Spleen (tissue), 11 donors: Measurements from ENCODE around the gene KDELR1. TPM values are rescaled to one million over a fixed set of nuclear protein-coding genes. Genes with fewer than 3 reads are reported as not detected.
"Not testable (repeated sequence)": the region's sequence is repeated elsewhere in the genome, so short reads cannot be mapped to it uniquely, and the experiment has no call there.

ENCODE experiments used
- DNase-seq: peaks from one replicate; pipeline ENCODE4 v3.0.0-alpha.2; 2020
- H3K27ac ChIP-seq, 8 donors: fragments of 200-600 bp; sonication (generic) in 7 of 8; 1 replicate in 4 of 8; 2 replicates in 4 of 8; pipeline versions ENCODE4 v1.5.0 to v1.8.0; 2016 to 2021; ENCODE audit warnings: inconsistent platforms in 4 of 8, mild to moderate bottlenecking in 4 of 8, moderate library complexity in 1 of 8
- H3K27me3 ChIP-seq, 7 donors: fragments of 200-600 bp; sonication (generic) in 6 of 7; replicated peaks in 1 of 7; 1 replicate in 4 of 7; 2 replicates in 3 of 7; pipeline versions ENCODE4 v1.5.0 to v1.8.0; 2016 to 2021; ENCODE audit warnings: inconsistent platforms in 3 of 7, mild to moderate bottlenecking in 1 of 7
- H3K36me3 ChIP-seq, 6 donors: fragments of 200-600 bp; sonication (generic) in 5 of 6; 1 replicate in 4 of 6; 2 replicates in 2 of 6; pipeline versions ENCODE4 v1.5.0 to v1.8.0; 2016 to 2021; ENCODE audit warnings: inconsistent platforms in 2 of 6
- H3K4me1 ChIP-seq, 6 donors: fragments of 200-600 bp; sonication (generic) in 5 of 6; 1 replicate in 3 of 6; 2 replicates in 3 of 6; pipeline versions ENCODE4 v1.5.0 to v1.8.0; 2016 to 2021; ENCODE audit warnings: inconsistent platforms in 3 of 6
- H3K4me3 ChIP-seq, 8 donors: fragments of 200-600 bp; sonication (generic) in 7 of 8; 1 replicate in 4 of 8; 2 replicates in 4 of 8; pipeline versions ENCODE4 v1.5.0 to v1.8.0; 2016 to 2021; ENCODE audit warnings: inconsistent platforms in 4 of 8, mild to moderate bottlenecking in 4 of 8, moderate library complexity in 2 of 8
- H3K9me3 ChIP-seq, 8 donors: fragments of 200-600 bp; sonication (generic) in 7 of 8; 1 replicate in 4 of 8; 2 replicates in 4 of 8; pipeline versions ENCODE4 v1.5.0 to v1.8.0; 2016 to 2021; ENCODE audit warnings: inconsistent platforms in 4 of 8
- POLR2A ChIP-seq, 3 donors: fragments of 450-650 bp; IDR thresholded peaks; one replicate each; pipeline ENCODE4 v1.5.1; 2017; ENCODE audit warnings: antibody characterized with exemption in 3 of 3, mild to moderate bottlenecking in 1 of 3
- POLR2AphosphoS5 ChIP-seq, 3 donors: sonication (generic); formaldehyde crosslinking; IDR thresholded peaks; one replicate each; pipeline ENCODE4 v1.5.1; 2017; ENCODE audit warnings: antibody characterized with exemption in 3 of 3
- WGBS, 5 donors: extraction: QIAGEN DNeasy Blood & Tissue Kit in 3 of 5; methylation state at CpG; one replicate each; pipeline versions ENCODE4 v1.1.5 to v1.1.7; 2013 to 2018; 5-methylcytosine and 5-hydroxymethylcytosine counted together
- intact Hi-C: fragments of 100-400 bp; cut with DNase I; formaldehyde crosslinking; loops from one replicate; pipeline ENCODE4 v1.15.0; 2023; ENCODE audit warnings: low total_unique reads
- polyA plus RNA-seq, 3 donors: library from polyadenylated mRNA; stranded (reverse); fragments of 200-250 nt; gene quantifications; one replicate each; pipeline ENCODE4 v1.2.1, GENCODE V29; 2013
- total RNA-seq, 7 donors: library from RNA; depleted of rRNA in 3 of 7; stranded (reverse); fragments of >200 nt in 3 of 7; fragmentation: NEBNext Ultra II Directional in 4 of 7; extraction: Animal tissue kit (Norgen Biotek cat#: 25700) in 4 of 7; gene quantifications; one replicate each; pipeline versions ENCODE4 v1.1.0 to v1.2.1, GENCODE V29; 2016 to 2021
- TF ChIP-seq, protein P1 (sequence below), 11 experiments: fragments of 200-600 bp in 7 of 11; fragments of 450-650 bp in 4 of 11; sonication (generic) in 4 of 11; IDR thresholded peaks in 8 of 11; conservative IDR thresholded peaks in 3 of 11; 1 replicate in 7 of 11; 2 replicates in 4 of 11; pipeline versions ENCODE4 v1.4.0 to v1.8.0; 2016 to 2021; ENCODE audit warnings: antibody characterized with exemption in 11 of 11, inconsistent platforms in 4 of 11, mild to moderate bottlenecking in 1 of 11
- donor health status: healthy with polysubstance abuse.
- donor health status: DM: no; HTN: no; CAD: no; lungs with moderate emphysema.
- donor health status: DM: no; HTN: no; CAD: no.
- donor health status: Bipolar disorder and iron deficiency.
- donor health status: healthy.
- donor health status: DM: no; HTN: no; CAD: no.
- donor health status: DM: yes; HTN: yes; CAD: no.

Gene KDELR1
- total and polyA plus RNA-seq, 10 donors: 36.2 to 95.9 (median 68.2) TPM

DNA sequence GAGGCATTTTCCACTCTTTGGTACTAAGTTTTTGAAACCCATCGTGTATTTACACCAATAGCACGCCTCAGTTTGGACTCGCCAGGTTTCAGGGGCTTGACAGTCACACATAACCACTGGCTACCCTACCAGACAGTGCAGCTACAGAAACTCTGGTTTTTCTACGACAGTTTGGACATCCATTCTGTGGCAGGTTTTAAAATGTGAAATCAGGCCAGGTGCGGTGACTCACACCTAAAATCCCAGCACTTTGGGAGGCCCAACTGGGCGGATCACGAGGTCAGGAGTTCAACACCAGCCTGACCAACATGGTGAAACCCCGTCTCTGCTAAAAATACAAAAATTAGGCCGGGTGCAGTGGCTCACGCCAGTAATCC, 13.2 kb downstream of the KDELR1 start:
- WGBS, 5 donors: 89 to 93% (median 90%) methylated on average over 10 of the region's 10 CpGs
- Histone ChIP-seq H3K4me1 (peaks cover 0 to 5% (median 0%) of the 10 kb centered on the region in 6 donors), H3K36me3 (peaks cover 0 to 35% (median 16%) of the 10 kb centered on the region in 6 donors), H3K27ac (no peak overlapping the region), H3K27me3 (no peaks in the 10 kb centered on the region), H3K9me3 (no peaks in the 10 kb centered on the region), H3K4me3 (no peak overlapping the region)
- TF ChIP-seq POLR2AphosphoS5 (IDR thresholded peaks at IDR 0.05) (no peak), POLR2A (IDR thresholded peaks at IDR 0.05) (no peak)
- TF ChIP-seq, protein P1, sequence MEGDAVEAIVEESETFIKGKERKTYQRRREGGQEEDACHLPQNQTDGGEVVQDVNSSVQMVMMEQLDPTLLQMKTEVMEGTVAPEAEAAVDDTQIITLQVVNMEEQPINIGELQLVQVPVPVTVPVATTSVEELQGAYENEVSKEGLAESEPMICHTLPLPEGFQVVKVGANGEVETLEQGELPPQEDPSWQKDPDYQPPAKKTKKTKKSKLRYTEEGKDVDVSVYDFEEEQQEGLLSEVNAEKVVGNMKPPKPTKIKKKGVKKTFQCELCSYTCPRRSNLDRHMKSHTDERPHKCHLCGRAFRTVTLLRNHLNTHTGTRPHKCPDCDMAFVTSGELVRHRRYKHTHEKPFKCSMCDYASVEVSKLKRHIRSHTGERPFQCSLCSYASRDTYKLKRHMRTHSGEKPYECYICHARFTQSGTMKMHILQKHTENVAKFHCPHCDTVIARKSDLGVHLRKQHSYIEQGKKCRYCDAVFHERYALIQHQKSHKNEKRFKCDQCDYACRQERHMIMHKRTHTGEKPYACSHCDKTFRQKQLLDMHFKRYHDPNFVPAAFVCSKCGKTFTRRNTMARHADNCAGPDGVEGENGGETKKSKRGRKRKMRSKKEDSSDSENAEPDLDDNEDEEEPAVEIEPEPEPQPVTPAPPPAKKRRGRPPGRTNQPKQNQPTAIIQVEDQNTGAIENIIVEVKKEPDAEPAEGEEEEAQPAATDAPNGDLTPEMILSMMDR (IDR thresholded peaks at IDR 0.05 in 8 of 11, conservative IDR thresholded peaks at IDR 0.05 in 3 of 11): no peak
- no peak for DNase-seq
- intact Hi-C loops: no loop called here

- Histone ChIP-seq H3K4me3 (no peak overlapping the region), H3K4me1 (peaks cover 0 to 5% (median 0%) of the 10 kb centered on the region in 6 donors), H3K27ac (no peak overlapping the region), H3K36me3 (no peaks in the 10 kb centered on the region), H3K27me3 (no peaks in the 10 kb centered on the region), H3K9me3 (no peaks in the 10 kb centered on the region)
- no peak for DNase-seq
- no peak for TF ChIP-seq POLR2A (IDR thresholded peaks at IDR 0.05)
- TF ChIP-seq, protein P1 (IDR thresholded peaks at IDR 0.05 in 8 of 11, conservative IDR thresholded peaks at IDR 0.05 in 3 of 11): no peak
- TF ChIP-seq POLR2AphosphoS5 (IDR thresholded peaks at IDR 0.05): no peak
- 83 to 96% (median 90%) methylated on average over 11 of the region's 11 CpGs for WGBS, 5 donors
- intact Hi-C loops: no loop called here
Observed at GRCh38 chr19:48373567-48373966, 17.8 kb downstream of the KDELR1 start.

GRCh38 chr19:48372904-48373303, 18.4 kb downstream of the KDELR1 start:
- Histone ChIP-seq H3K9me3 (no peaks in the 10 kb centered on the region), H3K4me1 (peaks cover 0 to 5% (median 0%) of the 10 kb centered on the region in 6 donors), H3K36me3 (no peaks in the 10 kb centered on the region), H3K27me3 (no peaks in the 10 kb centered on the region), H3K27ac (no peak overlapping the region), H3K4me3 (no peak overlapping the region)
- no peak for DNase-seq
- no peak for TF ChIP-seq POLR2A (IDR thresholded peaks at IDR 0.05)
- TF ChIP-seq, protein P1 (IDR thresholded peaks at IDR 0.05 in 8 of 11, conservative IDR thresholded peaks at IDR 0.05 in 3 of 11): no peak
- no peak for TF ChIP-seq POLR2AphosphoS5 (IDR thresholded peaks at IDR 0.05)
- WGBS, 5 donors: 56 to 78% (median 72%) methylated on average over 4 of the region's 4 CpGs
- intact Hi-C loops: no loop called here

DNA sequence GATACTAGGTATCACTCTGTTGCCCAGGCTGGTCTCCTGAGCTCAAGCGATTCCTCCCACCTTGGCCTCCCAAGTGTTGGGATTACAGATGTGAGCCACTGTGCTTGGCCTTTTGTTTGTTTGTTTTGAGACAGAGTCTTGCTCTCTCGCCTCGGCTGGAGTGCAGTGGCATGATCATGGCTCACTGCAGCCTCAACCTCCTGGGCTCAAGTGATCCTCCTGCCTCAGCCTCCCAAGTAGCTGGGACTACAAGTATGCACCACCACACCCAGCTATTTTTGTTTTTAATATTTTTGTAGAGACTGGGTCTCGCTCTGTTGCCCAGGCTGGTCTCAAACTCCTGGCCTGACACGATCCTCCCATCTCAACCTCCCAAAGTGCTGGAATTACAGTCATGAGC, 19.6 kb downstream of the KDELR1 start:
- H3K4me3 ChIP-seq, H3K27me3 ChIP-seq, H3K4me1 ChIP-seq, H3K27ac ChIP-seq, intact Hi-C loops, DNase-seq, H3K36me3 ChIP-seq, H3K9me3 ChIP-seq: not testable (repeated sequence)
- 91 to 98% (median 95%) methylated on average over 5 of the region's 5 CpGs for WGBS, 5 donors

DNA sequence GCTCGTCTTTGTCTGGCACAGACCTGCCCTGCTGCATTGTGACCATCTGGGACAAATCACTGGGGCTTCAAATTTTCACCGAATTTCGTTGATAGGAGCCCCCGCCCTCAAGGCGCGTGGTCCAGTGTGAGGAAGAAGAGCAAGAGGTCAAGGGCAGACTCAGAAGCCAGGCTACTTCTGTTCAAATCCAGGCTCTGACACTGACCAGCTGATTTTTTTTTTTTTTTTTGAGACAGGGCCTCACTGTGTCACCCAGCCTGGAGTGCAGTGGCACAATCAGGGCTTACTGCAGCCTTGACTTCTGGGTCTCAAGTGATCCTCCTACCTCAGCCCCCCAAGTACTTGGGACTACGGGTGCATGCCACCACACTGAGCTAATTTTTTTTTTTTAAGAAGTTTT, 20.0 kb downstream of the KDELR1 start:
- H3K27ac ChIP-seq: no peak overlapping the region
- H3K9me3 ChIP-seq: no peaks in the 10 kb centered on the region
- no peaks in the 10 kb centered on the region for H3K36me3 ChIP-seq
- H3K27me3 ChIP-seq: no peaks in the 10 kb centered on the region
- H3K4me1 ChIP-seq: no peaks in the 10 kb centered on the region
- no peak for DNase-seq
- TF ChIP-seq, protein P1 (IDR thresholded peaks at IDR 0.05 in 8 of 11, conservative IDR thresholded peaks at IDR 0.05 in 3 of 11): no peak
- TF ChIP-seq POLR2AphosphoS5 (IDR thresholded peaks at IDR 0.05): no peak
- no peak for TF ChIP-seq POLR2A (IDR thresholded peaks at IDR 0.05)
- intact Hi-C loops: no loop called here
- 74 to 82% (median 79%) methylated on average over 7 of the region's 7 CpGs for WGBS, 5 donors
- H3K4me3 ChIP-seq: no peak overlapping the region
